Measurements from ENCODE around the gene SEMA3D.

- TF ChIP-seq CTCF (IDR thresholded peaks at IDR 0.05; ENCODE audit: insufficient read depth, low read depth, low read length) = no peak
- TF ChIP-seq EZH2 (IDR thresholded peaks at IDR 0.05; ENCODE audit: insufficient read depth, low read length) = no peak
These were observed 22.5 kb downstream of the SEMA3D start for GRCh38 chr7:85164376-85164775.
